Measurements from ENCODE around the gene MRPL37.
"Not testable (repeated sequence)": the region's sequence is repeated elsewhere in the genome, so short reads cannot be mapped to it uniquely, and the experiment has no call there.

The MRPL37 gene

GRCh38 chr1:54225986-54226559, 26.1 kb downstream of the MRPL37 start:
- DNase-seq (ENCODE audit: low read depth in 1 of 2, low spot score in 1 of 2), result no peak
- in situ Hi-C loops (cut with HindIII; ENCODE audit: low pct_unique_long_range_greater_than_20kb, low sequenced_read_pairs), result no loop called here
- no peak for TF ChIP-seq JUND (IDR thresholded peaks at IDR 0.05; ENCODE audit: low read depth)

GRCh38 chr1:54227091-54227602, 27.2 kb downstream of the MRPL37 start:
- no peak for DNase-seq (ENCODE audit: low read depth in 1 of 2, low spot score in 1 of 2)
- in situ Hi-C loops (cut with HindIII; ENCODE audit: low pct_unique_long_range_greater_than_20kb, low sequenced_read_pairs), result no loop called here
- no peak for TF ChIP-seq JUND (IDR thresholded peaks at IDR 0.05; ENCODE audit: low read depth)

DNA sequence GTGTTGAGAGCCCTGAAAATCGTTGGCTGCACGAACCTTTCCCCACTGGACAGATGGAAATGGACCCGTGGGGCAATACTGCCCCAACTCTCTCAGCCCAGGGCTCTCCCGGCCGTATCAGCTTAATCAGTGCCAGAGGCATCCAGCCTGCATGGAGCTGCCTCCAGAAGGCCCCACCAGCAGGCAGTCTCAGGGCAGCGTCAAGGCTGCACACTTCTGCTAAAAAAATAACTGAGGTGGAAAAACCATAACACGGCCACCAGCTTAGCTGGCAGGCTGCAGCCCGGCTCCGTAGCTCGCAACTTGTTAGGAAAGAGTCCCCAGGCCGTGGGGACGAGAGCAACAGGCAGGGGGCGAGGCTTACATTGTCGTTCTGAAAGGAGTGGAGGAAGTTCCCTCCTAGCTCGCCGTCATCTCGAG, 27.9 kb downstream of the MRPL37 start:
- DNase-seq (ENCODE audit: low read depth in 1 of 2, low spot score in 1 of 2), result no peak
- no peak for TF ChIP-seq JUND (IDR thresholded peaks at IDR 0.05; ENCODE audit: low read depth)
- in situ Hi-C loops (cut with HindIII; ENCODE audit: low pct_unique_long_range_greater_than_20kb, low sequenced_read_pairs), result no loop called here

DNA sequence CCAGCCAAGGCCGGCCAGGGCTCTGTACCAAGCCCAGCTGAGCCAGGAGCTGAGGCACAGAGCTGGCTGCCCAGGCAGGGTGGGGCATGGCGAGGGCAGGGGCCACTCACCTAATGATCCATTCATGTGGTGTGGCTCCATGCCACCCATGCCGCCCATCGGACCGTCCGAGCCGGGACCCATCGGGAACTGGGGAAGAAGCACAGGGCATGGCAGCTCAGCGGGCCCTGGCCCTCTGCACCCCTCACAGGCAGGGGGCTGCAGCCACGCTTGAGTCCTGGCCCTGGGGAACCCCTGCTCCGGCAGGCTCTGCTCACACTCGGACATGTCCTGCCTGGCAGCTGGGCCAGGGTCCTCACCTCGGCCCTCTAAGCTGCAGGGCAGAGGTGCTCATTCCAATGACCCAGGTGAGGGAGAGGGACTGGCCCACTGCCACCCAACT, 28.7 kb downstream of the MRPL37 start:
- TF ChIP-seq JUND (IDR thresholded peaks at IDR 0.05; ENCODE audit: low read depth), result no peak
- no peak for DNase-seq (ENCODE audit: low read depth in 1 of 2, low spot score in 1 of 2)
- in situ Hi-C loops (cut with HindIII; ENCODE audit: low pct_unique_long_range_greater_than_20kb, low sequenced_read_pairs), result no loop called here

DNA sequence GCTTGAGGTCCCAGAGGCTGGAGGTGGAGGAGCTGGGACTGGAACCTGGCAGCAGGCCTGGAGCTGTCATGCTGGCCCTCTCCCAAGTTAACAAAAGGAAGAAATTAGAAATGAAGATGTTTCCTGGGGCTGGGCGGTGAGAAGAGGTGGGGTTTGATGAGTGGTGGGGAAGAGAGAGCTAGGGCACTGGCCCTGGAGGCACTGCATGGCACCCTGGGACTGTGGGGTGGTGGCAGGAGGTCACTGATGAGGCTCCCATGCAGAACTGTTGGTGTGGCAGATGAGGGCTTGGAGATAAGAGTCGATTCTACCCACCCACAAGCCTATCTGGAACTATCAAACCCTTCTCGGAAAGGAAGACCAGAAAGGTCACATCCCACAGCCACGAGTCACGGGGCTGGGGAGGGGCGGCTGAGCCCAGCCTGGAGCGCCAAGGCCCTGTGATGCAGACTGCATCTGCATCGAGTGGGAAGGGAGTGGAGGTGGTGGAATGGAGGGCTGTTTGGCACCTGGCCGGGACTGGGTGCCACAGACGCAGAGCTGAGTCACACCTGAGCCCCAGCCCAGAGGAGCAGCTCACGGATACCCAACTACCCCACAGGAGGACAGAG, 29.4 kb downstream of the MRPL37 start:
- in situ Hi-C loops (cut with HindIII; ENCODE audit: low pct_unique_long_range_greater_than_20kb, low sequenced_read_pairs), result no loop called here
- no peak for TF ChIP-seq JUND (IDR thresholded peaks at IDR 0.05; ENCODE audit: low read depth)
- DNase-seq (ENCODE audit: low read depth in 1 of 2, low spot score in 1 of 2), result no peak

GRCh38 chr1:54230507-54231339, 30.8 kb downstream of the MRPL37 start:
- TF ChIP-seq JUND (IDR thresholded peaks at IDR 0.05; ENCODE audit: low read depth), result no peak
- in situ Hi-C loops (cut with HindIII; ENCODE audit: low pct_unique_long_range_greater_than_20kb, low sequenced_read_pairs), result no loop called here
- no peak for DNase-seq (ENCODE audit: low read depth in 1 of 2, low spot score in 1 of 2)

GRCh38 chr1:54233196-54233595, 33.2 kb downstream of the MRPL37 start:
- in situ Hi-C loops (cut with HindIII; ENCODE audit: low pct_unique_long_range_greater_than_20kb, low sequenced_read_pairs); DNase-seq (ENCODE audit: low read depth in 1 of 2, low spot score in 1 of 2): not testable (repeated sequence)

DNA sequence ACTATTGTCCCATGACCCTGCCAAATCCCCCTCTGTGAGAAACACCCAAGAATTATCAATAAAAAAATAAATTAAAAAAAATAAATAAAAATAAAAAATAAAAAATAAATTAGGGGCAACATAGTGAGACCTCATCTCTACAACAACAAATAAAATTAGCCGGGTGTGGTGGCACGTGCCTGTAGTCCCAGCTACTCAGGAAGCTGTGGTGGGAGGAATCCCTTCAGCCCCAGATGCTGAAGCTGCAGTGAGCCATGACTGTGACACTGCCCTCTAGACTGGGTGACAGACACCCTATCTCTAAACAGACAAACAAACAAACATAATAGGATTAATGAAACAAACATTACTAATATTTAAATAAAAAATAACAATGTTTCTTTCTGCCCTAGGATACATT, 34.3 kb downstream of the MRPL37 start:
- TF ChIP-seq JUND (IDR thresholded peaks at IDR 0.05; ENCODE audit: low read depth), result no peak

GRCh38 chr1:54237586-54237985, 37.6 kb downstream of the MRPL37 start:
- TF ChIP-seq JUND (IDR thresholded peaks at IDR 0.05; ENCODE audit: low read depth), result no peak
- in situ Hi-C loops (cut with HindIII; ENCODE audit: low pct_unique_long_range_greater_than_20kb, low sequenced_read_pairs), result no loop called here
- no peak for DNase-seq (ENCODE audit: low read depth in 1 of 2, low spot score in 1 of 2)

More for the DNA sequence above, 34.3 kb downstream of the MRPL37 start:
- in situ Hi-C loops (cut with HindIII; ENCODE audit: low pct_unique_long_range_greater_than_20kb, low sequenced_read_pairs), result no loop called here
- DNase-seq (ENCODE audit: low read depth in 1 of 2, low spot score in 1 of 2), result no peak

DNA sequence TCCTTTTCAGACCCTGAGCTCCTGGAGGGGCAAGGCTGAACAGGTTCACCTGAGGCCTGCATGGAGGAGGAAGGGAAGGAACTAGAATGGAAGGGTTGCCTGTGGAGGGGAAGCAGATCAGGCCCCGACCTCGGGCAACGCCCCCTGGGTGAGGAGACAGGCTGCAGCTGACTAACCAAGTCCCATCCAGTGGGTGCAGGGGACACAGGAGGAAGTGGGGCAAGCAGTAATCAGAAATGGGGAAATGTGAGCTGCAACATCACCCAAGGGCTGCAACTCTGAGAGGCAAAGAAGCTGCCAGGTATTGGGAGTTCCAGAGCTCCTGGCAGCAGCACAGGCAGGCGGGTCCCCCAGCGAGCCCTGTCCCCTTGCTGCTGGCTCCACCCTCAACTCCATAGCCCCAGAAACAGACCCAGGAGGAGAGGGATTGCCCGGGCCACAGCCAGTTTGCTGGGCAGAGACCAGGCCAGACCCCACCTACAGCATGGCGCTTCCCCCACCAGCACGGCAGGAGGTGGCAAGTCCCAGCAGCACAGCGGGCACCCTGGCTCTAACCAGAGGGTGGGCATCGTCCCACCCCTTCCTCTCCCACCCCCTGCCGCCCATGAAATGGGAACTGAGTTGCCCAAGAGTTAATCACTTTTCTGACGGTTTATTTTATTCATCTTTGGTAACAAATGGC, 38.5 kb downstream of the MRPL37 start:
- in situ Hi-C loops (cut with HindIII; ENCODE audit: low pct_unique_long_range_greater_than_20kb, low sequenced_read_pairs), result no loop called here
- DNase-seq (ENCODE audit: low read depth in 1 of 2, low spot score in 1 of 2), result no peak
- no peak for TF ChIP-seq JUND (IDR thresholded peaks at IDR 0.05; ENCODE audit: low read depth)

DNA sequence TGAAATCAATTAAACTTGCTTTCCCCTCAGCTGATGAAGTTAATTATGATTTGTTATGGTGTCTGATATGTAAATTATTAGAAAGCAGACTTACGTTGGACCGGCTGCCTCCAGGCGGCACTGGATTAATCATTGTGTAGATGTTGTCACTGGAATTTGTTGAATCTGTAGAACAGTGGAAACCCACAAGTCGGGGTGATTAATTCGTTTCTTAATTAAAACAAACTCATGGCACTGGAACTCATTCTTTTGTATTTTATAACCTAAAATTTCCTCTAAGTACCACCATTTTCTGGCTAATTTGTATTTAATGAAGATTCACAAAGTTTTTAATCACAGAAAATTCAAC, 39.0 kb downstream of the MRPL37 start:
- no peak for DNase-seq (ENCODE audit: low read depth in 1 of 2, low spot score in 1 of 2)
- in situ Hi-C loops (cut with HindIII; ENCODE audit: low pct_unique_long_range_greater_than_20kb, low sequenced_read_pairs), result no loop called here
- no peak for TF ChIP-seq JUND (IDR thresholded peaks at IDR 0.05; ENCODE audit: low read depth)

GRCh38 chr1:54239631-54240031, 39.7 kb downstream of the MRPL37 start:
- in situ Hi-C loops (cut with HindIII; ENCODE audit: low pct_unique_long_range_greater_than_20kb, low sequenced_read_pairs), result no loop called here
- TF ChIP-seq JUND (IDR thresholded peaks at IDR 0.05; ENCODE audit: low read depth), result no peak

More at GRCh38 chr1:54239631-54240031, 39.7 kb downstream of the MRPL37 start:
- DNase-seq (ENCODE audit: low read depth in 1 of 2, low spot score in 1 of 2), result no peak

All from T47D (cell line).